ENCODE measurements around the gene CCR5. TPM values are rescaled to one million over a fixed set of nuclear protein-coding genes. Genes with fewer than 3 reads are reported as not detected.

Gene CCR5
- polyA plus RNA-seq, 3 donors, result 1.2 to 3.6 (median 3.1) TPM

- no peak for TF ChIP-seq CTCF (IDR thresholded peaks at IDR 0.05)
- no peak overlapping the region for H3K4me3 ChIP-seq (replicated peaks in 1 of 3; ENCODE audit: low read depth in 2 of 3, low read length in 3 of 3)
- intact Hi-C loops (cut with micrococcal nuclease), result loop anchor here in 1 of 2 donors (5.0 to 10.0 kb wide), 3 partner anchors 42 to 1242 kb away; no protein-coding TSS in a partner anchor
- no peak overlapping the region for H3K27ac ChIP-seq (ENCODE audit: low read depth in 1 of 2, low read length in 2 of 2)
- DNase-seq, result no peak
- no peaks in the 10 kb centered on the region for H4K20me1 ChIP-seq (ENCODE audit: insufficient read depth, low read length)
- WGBS (ENCODE audit: insufficient coverage), result 100% methylated on average over 2 of the region's 7 CpGs
- no peaks in the 10 kb centered on the region for H3K9me3 ChIP-seq (replicated peaks in 1 of 2; ENCODE audit: control insufficient read depth in 1 of 2, insufficient read depth in 1 of 2, low read length in 2 of 2)
- no peak overlapping the region for H3K4me2 ChIP-seq (replicated peaks; ENCODE audit: extremely low read depth, low read length, poor library complexity, severe bottlenecking)
- peaks cover 6 to 9% of the 10 kb centered on the region in 2 donors for H3K36me3 ChIP-seq (replicated peaks in 1 of 2; ENCODE audit: control insufficient read depth in 1 of 2, insufficient read depth in 2 of 2, low read length in 2 of 2)
- peaks cover 43 to 55% of the 10 kb centered on the region in 2 donors for H3K4me1 ChIP-seq (ENCODE audit: control insufficient read depth in 1 of 2, insufficient read depth in 2 of 2, low read length in 2 of 2)
- H3K4me3 Mint-ChIP-seq, result peak overlapping the region in 1 of 2 donors; percentile 31
- no peak overlapping the region for H2AFZ ChIP-seq (ENCODE audit: insufficient read depth, low read depth, low read length, poor library complexity, severe bottlenecking)
- H3K79me2 ChIP-seq (ENCODE audit: insufficient read depth, low read length), result peaks cover 10% of the 10 kb centered on the region
- no peak overlapping the region for H3K9ac ChIP-seq (ENCODE audit: insufficient read depth, low read length, poor library complexity, severe bottlenecking)
- peaks cover 21 to 26% of the 10 kb centered on the region in 2 donors for H3K36me3 Mint-ChIP-seq
- H3K27ac Mint-ChIP-seq, result peak overlapping the region in 2 of 7 donors; percentile 50 to 100
- peaks cover 66% of the 10 kb centered on the region for H3K4me1 Mint-ChIP-seq
- H3K27me3 Mint-ChIP-seq (ENCODE audit: low read depth in 3 of 3), result peaks cover 0 to 8% (median 0%) of the 10 kb centered on the region in 3 donors
- H3K27me3 ChIP-seq (ENCODE audit: control insufficient read depth in 2 of 2, insufficient read depth in 2 of 2, low read length in 2 of 2), result no peaks in the 10 kb centered on the region
- H3K9me3 Mint-ChIP-seq, result no peaks in the 10 kb centered on the region
Observed at GRCh38 chr3:46408853-46409252, 38.1 kb downstream of the CCR5 start.

- no peaks in the 10 kb centered on the region for H3K27me3 ChIP-seq (ENCODE audit: control insufficient read depth in 2 of 2, insufficient read depth in 2 of 2, low read length in 2 of 2)
- no peak overlapping the region for H2AFZ ChIP-seq (ENCODE audit: insufficient read depth, low read depth, low read length, poor library complexity, severe bottlenecking)
- H3K79me2 ChIP-seq (ENCODE audit: insufficient read depth, low read length), result peaks cover 10% of the 10 kb centered on the region
- intact Hi-C loops (cut with micrococcal nuclease), result loop anchor here in 1 of 2 donors (5.0 to 10.0 kb wide), 3 partner anchors 43 to 1243 kb away; no protein-coding TSS in a partner anchor
- no peak overlapping the region for H3K4me3 Mint-ChIP-seq
- 98% methylated on average over 8 of the region's 9 CpGs for WGBS (ENCODE audit: insufficient coverage)
- H3K36me3 ChIP-seq (replicated peaks in 1 of 2; ENCODE audit: control insufficient read depth in 1 of 2, insufficient read depth in 2 of 2, low read length in 2 of 2), result peaks cover 6 to 9% of the 10 kb centered on the region in 2 donors
- DNase-seq, result no peak
- H4K20me1 ChIP-seq (ENCODE audit: insufficient read depth, low read length), result no peaks in the 10 kb centered on the region
- no peak overlapping the region for H3K4me3 ChIP-seq (replicated peaks in 1 of 3; ENCODE audit: low read depth in 2 of 3, low read length in 3 of 3)
- H3K4me1 ChIP-seq (ENCODE audit: control insufficient read depth in 1 of 2, insufficient read depth in 2 of 2, low read length in 2 of 2), result peaks cover 34 to 46% of the 10 kb centered on the region in 2 donors
- H3K27ac ChIP-seq (ENCODE audit: low read depth in 1 of 2, low read length in 2 of 2), result no peak overlapping the region
- H3K9me3 ChIP-seq (replicated peaks in 1 of 2; ENCODE audit: control insufficient read depth in 1 of 2, insufficient read depth in 1 of 2, low read length in 2 of 2), result no peaks in the 10 kb centered on the region
- H3K27me3 Mint-ChIP-seq (ENCODE audit: low read depth in 3 of 3), result peaks cover 0 to 8% (median 0%) of the 10 kb centered on the region in 3 donors
- H3K9ac ChIP-seq (ENCODE audit: insufficient read depth, low read length, poor library complexity, severe bottlenecking), result no peak overlapping the region
- H3K4me1 Mint-ChIP-seq, result peaks cover 64% of the 10 kb centered on the region
- peaks cover 21 to 24% of the 10 kb centered on the region in 2 donors for H3K36me3 Mint-ChIP-seq
- peak overlapping the region in 2 of 7 donors; percentile 39 to 54 for H3K27ac Mint-ChIP-seq
- H3K9me3 Mint-ChIP-seq, result no peaks in the 10 kb centered on the region
- TF ChIP-seq CTCF (IDR thresholded peaks at IDR 0.05), result no peak
- no peak overlapping the region for H3K4me2 ChIP-seq (replicated peaks; ENCODE audit: extremely low read depth, low read length, poor library complexity, severe bottlenecking)
Observed at GRCh38 chr3:46409739-46410489, 39.2 kb downstream of the CCR5 start.

All from CD14-positive monocyte (primary cell).